ENCODE measurements around the gene FAM110A. TPM values are rescaled to one million over a fixed set of nuclear protein-coding genes. Genes with fewer than 3 reads are reported as not detected.

FAM110A gene
- total RNA-seq, 2 experiments from 2014 or later, result 16.2 to 28.2 TPM

GRCh38 chr20:881051-881782 is 47.7 kb downstream of the FAM110A start:
- H3K36me3 ChIP-seq (ENCODE audit: insufficient read depth, low read length), result no peaks in the 10 kb centered on the region
- BruUV-seq (replicated peaks), result no TSS peak
- TF ChIP-seq EZH2phosphoT487 (IDR thresholded peaks at IDR 0.05; ENCODE audit: borderline replicate concordance, low read depth, low read length) (no peak), CTCF (conservative IDR thresholded peaks at IDR 0.05; ENCODE audit: low read length) (no peak)
- no peak overlapping the region for H3K4me3 ChIP-seq (ENCODE audit: low read depth, low read length, poor library complexity, severe bottlenecking)
- H3K79me2 ChIP-seq (ENCODE audit: insufficient read depth, low read depth, low read length), result no peaks in the 10 kb centered on the region
- no peaks in the 10 kb centered on the region for H3K9me2 ChIP-seq (ENCODE audit: insufficient read depth, low read length)
- ChIA-PET POLR2A (no interaction called here), CTCF (ENCODE audit: unreplicated experiment) (no interaction called here)
- H3K4me2 ChIP-seq (ENCODE audit: low read length), result no peak overlapping the region
- no peaks in the 10 kb centered on the region for H3K4me1 ChIP-seq (ENCODE audit: insufficient read depth, low read length, poor library complexity, severe bottlenecking)
- no peaks in the 10 kb centered on the region for H3K9me3 ChIP-seq (ENCODE audit: low read length)
- DNase-seq (ENCODE audit: low spot score), result no peak
- H2AFZ ChIP-seq (ENCODE audit: low read length), result no peak overlapping the region
- intact Hi-C loops (cut with micrococcal nuclease; ENCODE audit: unreplicated experiment), result loop anchor here (10.0 kb wide), 1 partner anchor 66 kb away; no protein-coding TSS in a partner anchor
- H4K20me1 ChIP-seq (ENCODE audit: insufficient read depth, low read length), result no peaks in the 10 kb centered on the region; the same call in 1 of the 2 replicates
- H3K27ac ChIP-seq (ENCODE audit: low read depth, low read length, poor library complexity, severe bottlenecking), result no peak overlapping the region

DNA sequence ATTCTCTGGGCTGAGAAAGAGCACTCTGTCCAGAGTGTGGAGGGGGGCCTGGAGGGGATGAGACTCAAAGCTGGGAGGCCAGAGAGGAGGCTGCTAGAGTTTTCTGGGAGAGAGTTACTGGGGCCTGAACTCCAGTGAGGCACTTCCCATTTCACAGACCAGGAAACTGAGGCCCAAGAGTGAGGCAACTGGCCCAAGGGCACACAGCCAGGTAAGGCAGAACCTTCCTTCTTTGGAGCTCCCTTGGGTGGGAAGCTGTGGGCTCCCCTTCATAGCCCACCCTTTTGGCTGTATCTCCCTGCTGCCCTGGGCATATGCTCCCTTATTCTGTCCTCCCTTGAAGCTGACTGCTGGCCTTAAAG is 48.2 kb downstream of the FAM110A start:
- CTCF ChIA-PET (ENCODE audit: unreplicated experiment), result no interaction called here
- no peak for DNase-seq (ENCODE audit: low spot score)
- H3K79me2 ChIP-seq (ENCODE audit: insufficient read depth, low read depth, low read length), result no peaks in the 10 kb centered on the region
- POLR2A ChIA-PET, result no interaction called here
- no peak for TF ChIP-seq CTCF (conservative IDR thresholded peaks at IDR 0.05; ENCODE audit: low read length)
- no peak for TF ChIP-seq EZH2phosphoT487 (IDR thresholded peaks at IDR 0.05; ENCODE audit: borderline replicate concordance, low read depth, low read length)
- H3K4me2 ChIP-seq (ENCODE audit: low read length), result no peak overlapping the region
- intact Hi-C loops (cut with micrococcal nuclease; ENCODE audit: unreplicated experiment), result loop anchor here (10.0 kb wide), 1 partner anchor 67 kb away; no protein-coding TSS in a partner anchor
- H3K27ac ChIP-seq (ENCODE audit: low read depth, low read length, poor library complexity, severe bottlenecking), result no peak overlapping the region
- H3K36me3 ChIP-seq (ENCODE audit: insufficient read depth, low read length), result no peaks in the 10 kb centered on the region
- H3K9me2 ChIP-seq (ENCODE audit: insufficient read depth, low read length), result no peaks in the 10 kb centered on the region
- no TSS peak for BruUV-seq (replicated peaks)
- no peak overlapping the region for H3K4me3 ChIP-seq (ENCODE audit: low read depth, low read length, poor library complexity, severe bottlenecking)
- H2AFZ ChIP-seq (ENCODE audit: low read length), result no peak overlapping the region
- no peaks in the 10 kb centered on the region; the same call in 1 of the 2 replicates for H4K20me1 ChIP-seq (ENCODE audit: insufficient read depth, low read length)
- no peaks in the 10 kb centered on the region for H3K9me3 ChIP-seq (ENCODE audit: low read length)
- H3K4me1 ChIP-seq (ENCODE audit: insufficient read depth, low read length, poor library complexity, severe bottlenecking), result no peaks in the 10 kb centered on the region
